Testis (tissue), 3 donors: ENCODE data around the gene METTL3. TPM values are rescaled to one million over a fixed set of nuclear protein-coding genes. Genes with fewer than 3 reads are reported as not detected.

Source experiments
- DNase-seq: peaks from one replicate; pipeline ENCODE4 v3.0.0-alpha.2; 2019
- H3K27ac ChIP-seq, 2 donors: fragments of 200-600 bp; sonication (generic); one replicate each; pipeline ENCODE4 v1.5.1; 2019
- H3K27me3 ChIP-seq: fragments of 200-600 bp; sonication (generic); one replicate; pipeline ENCODE4 v1.5.1; 2019
- H3K36me3 ChIP-seq: fragments of 200-600 bp; sonication (generic); one replicate; pipeline ENCODE4 v1.5.1; 2017; ENCODE audit warnings: low read depth; ENCODE audit errors: missing control alignments
- H3K4me1 ChIP-seq: fragments of 200-600 bp; sonication (generic); one replicate; pipeline ENCODE4 v1.5.1; 2019
- H3K4me3 ChIP-seq, 2 donors: fragments of 200-600 bp; sonication (generic); one replicate each; pipeline ENCODE4 v1.5.1; 2017 to 2019
- H3K9me3 ChIP-seq: fragments of 200-600 bp; sonication (generic); one replicate; pipeline ENCODE4 v1.5.1; 2017
- CTCF ChIP-seq, 3 experiments: fragments of 450-650 bp in 2 of 3; fragments of 200-600 bp in 1 of 3; sonication (generic) in 1 of 3; IDR thresholded peaks; one replicate each; pipeline ENCODE4 v1.5.1; 2016 to 2019; ENCODE audit warnings: antibody characterized with exemption in 3 of 3, mild to moderate bottlenecking in 2 of 3, moderate library complexity in 1 of 3
- POLR2A ChIP-seq: fragments of 450-650 bp; IDR thresholded peaks from one replicate; pipeline ENCODE4 v1.6.1; 2017; ENCODE audit warnings: antibody characterized with exemption, mild to moderate bottlenecking, moderate library complexity
- WGBS, 2 donors: methylation state at CpG; one replicate each; pipeline ENCODE4 v1.1.5; 2018; 5-methylcytosine and 5-hydroxymethylcytosine counted together
- intact Hi-C: fragments of 100-400 bp; cut with DNase I; formaldehyde crosslinking; loops from one replicate; pipeline ENCODE4 v1.15.1; 2023; ENCODE audit warnings: low total_unique reads
- polyA plus RNA-seq: library from polyadenylated mRNA; stranded (reverse); fragments of 350-450 nt; fragmentation: Illumina TruSeq; extraction: RNeasy Lipid Tissue Mini Kit (QIAGEN cat#74804); gene quantifications from one replicate; pipeline ENCODE4 v1.2.3, GENCODE V29; 2014; ENCODE audit warnings: low read depth, low replicate concordance; ENCODE audit not compliant: insufficient read depth
- total RNA-seq, 2 donors: library from RNA; depleted of rRNA; stranded (reverse); fragments of >200 nt; gene quantifications; one replicate each; pipeline ENCODE4 v1.2.3, GENCODE V29; 2016

METTL3 gene
- total and polyA plus RNA-seq, 3 donors from 2014 or later, result 65.7 to 81.1 (median 66.3) TPM

GRCh38 chr14:21528381-21529348, 17.5 kb upstream of the METTL3 start:
- TF ChIP-seq POLR2A (no peak), CTCF (IDR thresholded peaks at IDR 0.05) (no peak)
- 82 to 89% methylated on average over 4 of the region's 4 CpGs for WGBS, 2 donors
- no peaks in the 10 kb centered on the region for H3K27me3 ChIP-seq
- peaks cover 9% of the 10 kb centered on the region for H3K4me1 ChIP-seq
- H3K36me3 ChIP-seq, result no peaks in the 10 kb centered on the region
- H3K27ac ChIP-seq, result no peak overlapping the region
- no peak for DNase-seq
- no peak overlapping the region for H3K4me3 ChIP-seq
- intact Hi-C loops, result no loop called here
- no peaks in the 10 kb centered on the region for H3K9me3 ChIP-seq

DNA sequence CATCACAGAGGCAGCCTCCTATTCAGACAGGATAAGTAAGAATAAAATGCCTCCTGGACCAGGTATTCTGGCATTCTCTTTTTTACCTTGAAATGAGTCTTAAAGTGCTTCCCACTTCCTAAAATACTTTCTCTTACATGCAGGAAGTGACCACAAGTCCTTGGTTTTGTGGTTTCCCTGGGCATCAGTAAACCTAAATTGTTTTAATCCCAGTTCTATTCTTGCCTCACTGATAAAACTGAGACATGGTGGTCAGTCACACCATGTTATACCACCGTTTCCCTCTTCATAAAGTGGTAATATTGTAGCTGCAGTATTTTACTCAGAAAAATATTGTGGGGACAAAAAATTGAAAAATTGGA, 16.2 kb upstream of the METTL3 start:
- H3K4me1 ChIP-seq, result peaks cover 9% of the 10 kb centered on the region
- no peaks in the 10 kb centered on the region for H3K27me3 ChIP-seq
- no peak for TF ChIP-seq POLR2A
- no peak for TF ChIP-seq CTCF (IDR thresholded peaks at IDR 0.05)
- no peaks in the 10 kb centered on the region for H3K9me3 ChIP-seq
- intact Hi-C loops, result no loop called here
- 14 to 20% methylated on average over 1 of the region's 1 CpG for WGBS, 2 donors
- DNase-seq, result no peak
- no peak overlapping the region for H3K27ac ChIP-seq
- peak overlapping the region in 1 of 2 donors; percentile 81 for H3K4me3 ChIP-seq
- H3K36me3 ChIP-seq, result no peaks in the 10 kb centered on the region

DNA sequence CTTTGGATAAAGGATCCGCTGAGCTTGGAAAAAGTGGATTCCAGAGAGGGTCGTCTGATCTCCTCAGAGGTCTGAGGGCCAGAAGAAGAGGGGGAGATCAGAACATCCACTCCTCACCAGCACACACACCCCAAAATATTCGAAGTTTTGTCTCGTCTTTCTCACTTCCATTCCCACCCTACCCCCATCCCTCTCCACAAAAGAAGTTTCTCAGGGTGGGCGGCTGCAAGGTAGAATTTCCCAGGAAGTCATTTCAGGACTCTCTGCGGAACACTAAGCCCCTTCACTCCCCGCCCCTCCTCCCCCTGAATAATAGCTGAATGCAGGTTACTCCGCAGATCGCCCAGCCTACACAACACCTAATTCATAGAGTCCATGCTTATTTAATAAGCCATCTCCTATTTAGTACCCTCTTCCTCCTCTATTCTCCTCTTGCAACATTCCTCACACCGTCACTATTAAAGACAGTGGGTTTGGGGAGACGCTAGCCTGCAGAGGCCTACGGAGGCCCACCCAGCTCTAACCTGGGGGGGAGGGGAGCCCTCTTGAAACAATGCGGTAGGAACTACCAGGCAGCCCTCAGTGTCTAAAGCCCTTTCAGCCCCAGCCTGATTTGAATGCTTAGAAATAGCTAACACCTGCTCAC, 15.7 kb upstream of the METTL3 start:
- H3K36me3 ChIP-seq, result no peaks in the 10 kb centered on the region
- WGBS, 2 donors, result 14 to 16% methylated on average over 13 of the region's 13 CpGs
- intact Hi-C loops, result no loop called here
- DNase-seq, result no peak
- TF ChIP-seq POLR2A, result no peak
- H3K4me1 ChIP-seq, result peaks cover 9% of the 10 kb centered on the region
- H3K9me3 ChIP-seq, result no peaks in the 10 kb centered on the region
- no peaks in the 10 kb centered on the region for H3K27me3 ChIP-seq
- peak overlapping the region; percentile 69 to 81 for H3K4me3 ChIP-seq
- no peak overlapping the region for H3K27ac ChIP-seq

DNA sequence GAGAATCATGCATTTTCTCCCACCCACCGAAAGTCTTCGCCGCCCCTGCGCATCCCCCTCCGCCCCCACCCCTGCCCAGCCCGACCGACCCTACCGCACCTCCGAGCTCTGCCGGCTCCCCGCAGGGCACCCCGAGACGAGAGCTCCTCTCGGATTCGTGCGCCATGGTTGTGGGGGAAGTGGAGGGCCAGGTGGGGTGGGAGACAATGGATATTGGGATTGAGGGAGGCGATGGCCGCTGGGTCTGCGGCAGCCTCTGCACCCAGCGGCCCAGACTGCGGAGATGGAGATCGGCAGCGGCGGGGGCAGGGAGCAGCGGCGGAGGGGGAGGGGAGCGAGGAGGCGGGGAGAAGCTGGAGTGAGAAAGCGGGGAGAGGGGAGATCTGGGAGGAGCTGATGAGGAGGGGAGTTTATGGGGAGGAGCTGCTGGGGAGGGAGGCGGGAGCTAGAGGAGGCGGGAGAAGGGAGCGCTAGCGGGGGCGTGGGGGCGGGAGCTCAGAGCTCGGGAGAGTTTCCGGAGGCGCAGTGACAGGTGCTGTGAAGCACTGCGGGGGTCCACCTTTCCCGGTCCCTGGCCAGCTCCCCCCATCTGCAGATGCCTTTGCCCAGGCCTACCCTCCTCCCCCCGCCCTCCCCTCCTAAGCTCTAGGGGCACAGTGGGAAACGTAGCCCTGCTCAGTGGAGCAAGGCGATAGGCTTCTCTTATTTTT, 15.0 kb upstream of the METTL3 start, which contains the start of gene SALL2:
SALL2 (minus strand) TSS at position 385 of the 710 bp plus-strand sequence; CDS start at position 166, 219 bp downstream.
- peaks cover 9% of the 10 kb centered on the region for H3K4me1 ChIP-seq
- H3K27ac ChIP-seq, result no peak within 1 kb of the TSS
- no peaks in the 10 kb centered on the region for H3K36me3 ChIP-seq
- 1% methylated on average over 27 to 43 of the region's 43 CpGs for WGBS, 2 donors
- H3K9me3 ChIP-seq, result no peaks in the 10 kb centered on the region
- H3K27me3 ChIP-seq, result no peaks in the 10 kb centered on the region
- intact Hi-C loops, result no loop called here
- TF ChIP-seq CTCF (IDR thresholded peaks at IDR 0.05) (no peak), POLR2A (no peak)
- peak within 1 kb of the TSS; percentile 69 to 81 for H3K4me3 ChIP-seq
- DNase-seq, result peak; percentile 71

- peak overlapping the region; percentile 69 to 81 for H3K4me3 ChIP-seq
- H3K27ac ChIP-seq, result no peak overlapping the region
- H3K4me1 ChIP-seq, result peaks cover 9% of the 10 kb centered on the region
- no peaks in the 10 kb centered on the region for H3K36me3 ChIP-seq
- intact Hi-C loops, result no loop called here
- 22 to 27% methylated on average over 7 to 11 of the region's 12 CpGs for WGBS, 2 donors
- H3K9me3 ChIP-seq, result no peaks in the 10 kb centered on the region
- no peaks in the 10 kb centered on the region for H3K27me3 ChIP-seq
- TF ChIP-seq POLR2A, result no peak
- no peak for TF ChIP-seq CTCF (IDR thresholded peaks at IDR 0.05)
- DNase-seq, result no peak
These were observed 14.4 kb upstream of the METTL3 start for GRCh38 chr14:21525571-21525961.
